ENCODE results near the gene DNASE1.

DNA sequence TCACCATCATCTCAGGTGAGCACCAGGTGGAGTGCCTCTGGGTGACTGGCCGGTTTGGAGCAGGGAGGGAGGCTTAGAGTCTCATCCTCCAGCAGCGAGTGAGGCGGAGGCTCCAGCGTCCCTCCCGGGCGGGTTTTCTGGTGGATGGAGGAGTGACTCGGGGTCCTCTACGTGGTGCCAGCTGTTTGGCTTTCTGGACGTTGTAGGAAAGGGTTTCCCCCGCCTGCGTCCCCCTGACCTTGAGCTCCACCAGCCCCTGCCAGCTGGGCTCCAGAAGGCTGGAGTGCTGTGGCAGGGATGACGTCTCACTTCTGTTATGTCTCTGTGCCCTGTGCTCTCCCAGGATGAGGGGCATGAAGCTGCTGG lies 522 bp downstream of the DNASE1 start:
- TF ChIP-seq EZH2 (IDR thresholded peaks at IDR 0.05; ENCODE audit: borderline replicate concordance, low read depth, low read length, severe bottlenecking) (no peak), CTCF (IDR thresholded peaks at IDR 0.05; ENCODE audit: borderline replicate concordance, extremely low read depth, low read length, poor library complexity, severe bottlenecking) (no peak)
